HEK293 (cell line): ENCODE results near the gene IGSF1.

ENCODE experiments used
- HOXD13 ChIP-seq: sonication (generic); formaldehyde crosslinking; IDR thresholded peaks from 2 replicates; pipeline ENCODE4 v1.8.0; 2022; ENCODE audit warnings: missing genetic modification reagents, borderline replicate concordance
- KLF1 ChIP-seq: fragments of 450-650 bp; formaldehyde crosslinking; IDR thresholded peaks from 2 replicates; pipeline ENCODE4 v1.5.1; 2016; ENCODE audit warnings: missing biosample characterization, missing genetic modification characterization
- SP3 ChIP-seq: fragments of 450-650 bp; formaldehyde crosslinking; IDR thresholded peaks from 2 replicates; pipeline ENCODE4 v1.5.1; 2016; ENCODE audit warnings: missing biosample characterization, missing genetic modification characterization
- YY1 ChIP-seq: fragments of 450-650 bp; formaldehyde crosslinking; IDR thresholded peaks from 2 replicates; pipeline ENCODE4 v1.5.1; 2018; ENCODE audit warnings: missing biosample characterization, missing genetic modification characterization
- ZBTB8A ChIP-seq: fragments of 450-650 bp; formaldehyde crosslinking; IDR thresholded peaks from 2 replicates; pipeline ENCODE4 v1.5.1; 2016; ENCODE audit warnings: missing biosample characterization, missing genetic modification characterization
- ZNF248 ChIP-seq: fragments of 450-650 bp; formaldehyde crosslinking; IDR thresholded peaks from 2 replicates; pipeline ENCODE4 v1.5.1; 2017; ENCODE audit warnings: missing biosample characterization, missing genetic modification characterization
- ZNF549 ChIP-seq: fragments of 450-650 bp; IDR thresholded peaks from 2 replicates; pipeline ENCODE4 v1.5.1; 2018; ENCODE audit warnings: missing biosample characterization, missing genetic modification characterization, mild to moderate bottlenecking, inconsistent platforms, moderate library complexity
- ZNF629 ChIP-seq: fragments of 450-650 bp; formaldehyde crosslinking; IDR thresholded peaks from 2 replicates; pipeline ENCODE4 v1.5.1; 2017; ENCODE audit warnings: missing biosample characterization, missing genetic modification characterization
- ZNF660 ChIP-seq: fragments of 450-650 bp; IDR thresholded peaks from 2 replicates; pipeline ENCODE4 v1.5.1; 2018; ENCODE audit warnings: missing biosample characterization, mild to moderate bottlenecking, missing genetic modification characterization
- ZNF677 ChIP-seq: fragments of 450-650 bp; IDR thresholded peaks from 2 replicates; pipeline ENCODE4 v1.5.0; 2018; ENCODE audit warnings: missing biosample characterization, mild to moderate bottlenecking, missing genetic modification characterization, moderate library complexity
- TF ChIP-seq, protein P1 (sequence below): fragments of 450-650 bp; formaldehyde crosslinking; IDR thresholded peaks from 2 replicates; pipeline ENCODE4 v1.5.1; 2016; ENCODE audit warnings: missing biosample characterization, missing genetic modification characterization
- TF ChIP-seq, protein P2 (sequence below): fragments of 450-650 bp; formaldehyde crosslinking; IDR thresholded peaks from 2 replicates; pipeline ENCODE4 v1.5.1; 2016; ENCODE audit warnings: missing biosample characterization, missing genetic modification characterization, low read depth
- TF ChIP-seq, protein P3 (sequence below): fragments of 450-650 bp; formaldehyde crosslinking; IDR thresholded peaks from 2 replicates; pipeline ENCODE4 v1.5.1; 2016; ENCODE audit warnings: missing biosample characterization, missing genetic modification characterization

DNA sequence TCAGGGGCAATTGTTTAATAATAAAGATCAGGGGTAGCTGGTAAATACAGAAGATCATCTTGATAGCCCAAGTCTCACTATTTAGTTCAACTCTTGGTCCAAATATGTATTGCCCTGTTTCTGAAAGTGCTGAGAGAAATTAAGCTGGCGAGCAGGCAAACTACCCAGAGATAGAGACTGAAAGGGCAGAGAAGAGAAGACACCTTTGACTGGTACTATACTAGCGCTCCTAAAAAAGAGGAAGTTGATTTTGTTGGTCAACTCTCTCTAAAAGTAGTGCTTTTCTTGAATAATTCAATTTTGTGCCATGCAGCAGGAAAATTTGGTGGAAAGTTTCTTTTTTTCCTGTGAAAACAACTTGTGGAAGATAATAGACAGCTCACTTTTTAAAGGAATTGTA lies 64.0 kb downstream of the IGSF1 start:
- TF ChIP-seq YY1 (no peak), ZBTB8A (tag by site-specific recombination) (no peak), SP3 (tag by site-specific recombination) (no peak), ZNF629 (no peak), ZNF677 (tag by site-specific recombination) (no peak), ZNF660 (no peak), HOXD13 (CRISPR knock-in tag) (no peak), KLF1 (tag by site-specific recombination) (no peak), ZNF549 (tag by site-specific recombination) (no peak), ZNF248 (no peak)
- TF ChIP-seq, protein P1, sequence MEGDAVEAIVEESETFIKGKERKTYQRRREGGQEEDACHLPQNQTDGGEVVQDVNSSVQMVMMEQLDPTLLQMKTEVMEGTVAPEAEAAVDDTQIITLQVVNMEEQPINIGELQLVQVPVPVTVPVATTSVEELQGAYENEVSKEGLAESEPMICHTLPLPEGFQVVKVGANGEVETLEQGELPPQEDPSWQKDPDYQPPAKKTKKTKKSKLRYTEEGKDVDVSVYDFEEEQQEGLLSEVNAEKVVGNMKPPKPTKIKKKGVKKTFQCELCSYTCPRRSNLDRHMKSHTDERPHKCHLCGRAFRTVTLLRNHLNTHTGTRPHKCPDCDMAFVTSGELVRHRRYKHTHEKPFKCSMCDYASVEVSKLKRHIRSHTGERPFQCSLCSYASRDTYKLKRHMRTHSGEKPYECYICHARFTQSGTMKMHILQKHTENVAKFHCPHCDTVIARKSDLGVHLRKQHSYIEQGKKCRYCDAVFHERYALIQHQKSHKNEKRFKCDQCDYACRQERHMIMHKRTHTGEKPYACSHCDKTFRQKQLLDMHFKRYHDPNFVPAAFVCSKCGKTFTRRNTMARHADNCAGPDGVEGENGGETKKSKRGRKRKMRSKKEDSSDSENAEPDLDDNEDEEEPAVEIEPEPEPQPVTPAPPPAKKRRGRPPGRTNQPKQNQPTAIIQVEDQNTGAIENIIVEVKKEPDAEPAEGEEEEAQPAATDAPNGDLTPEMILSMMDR (tag by site-specific recombination) = no peak
- TF ChIP-seq, protein P2, sequence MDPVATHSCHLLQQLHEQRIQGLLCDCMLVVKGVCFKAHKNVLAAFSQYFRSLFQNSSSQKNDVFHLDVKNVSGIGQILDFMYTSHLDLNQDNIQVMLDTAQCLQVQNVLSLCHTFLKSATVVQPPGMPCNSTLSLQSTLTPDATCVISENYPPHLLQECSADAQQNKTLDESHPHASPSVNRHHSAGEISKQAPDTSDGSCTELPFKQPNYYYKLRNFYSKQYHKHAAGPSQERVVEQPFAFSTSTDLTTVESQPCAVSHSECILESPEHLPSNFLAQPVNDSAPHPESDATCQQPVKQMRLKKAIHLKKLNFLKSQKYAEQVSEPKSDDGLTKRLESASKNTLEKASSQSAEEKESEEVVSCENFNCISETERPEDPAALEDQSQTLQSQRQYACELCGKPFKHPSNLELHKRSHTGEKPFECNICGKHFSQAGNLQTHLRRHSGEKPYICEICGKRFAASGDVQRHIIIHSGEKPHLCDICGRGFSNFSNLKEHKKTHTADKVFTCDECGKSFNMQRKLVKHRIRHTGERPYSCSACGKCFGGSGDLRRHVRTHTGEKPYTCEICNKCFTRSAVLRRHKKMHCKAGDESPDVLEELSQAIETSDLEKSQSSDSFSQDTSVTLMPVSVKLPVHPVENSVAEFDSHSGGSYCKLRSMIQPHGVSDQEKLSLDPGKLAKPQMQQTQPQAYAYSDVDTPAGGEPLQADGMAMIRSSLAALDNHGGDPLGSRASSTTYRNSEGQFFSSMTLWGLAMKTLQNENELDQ = no peak
- TF ChIP-seq, protein P3, sequence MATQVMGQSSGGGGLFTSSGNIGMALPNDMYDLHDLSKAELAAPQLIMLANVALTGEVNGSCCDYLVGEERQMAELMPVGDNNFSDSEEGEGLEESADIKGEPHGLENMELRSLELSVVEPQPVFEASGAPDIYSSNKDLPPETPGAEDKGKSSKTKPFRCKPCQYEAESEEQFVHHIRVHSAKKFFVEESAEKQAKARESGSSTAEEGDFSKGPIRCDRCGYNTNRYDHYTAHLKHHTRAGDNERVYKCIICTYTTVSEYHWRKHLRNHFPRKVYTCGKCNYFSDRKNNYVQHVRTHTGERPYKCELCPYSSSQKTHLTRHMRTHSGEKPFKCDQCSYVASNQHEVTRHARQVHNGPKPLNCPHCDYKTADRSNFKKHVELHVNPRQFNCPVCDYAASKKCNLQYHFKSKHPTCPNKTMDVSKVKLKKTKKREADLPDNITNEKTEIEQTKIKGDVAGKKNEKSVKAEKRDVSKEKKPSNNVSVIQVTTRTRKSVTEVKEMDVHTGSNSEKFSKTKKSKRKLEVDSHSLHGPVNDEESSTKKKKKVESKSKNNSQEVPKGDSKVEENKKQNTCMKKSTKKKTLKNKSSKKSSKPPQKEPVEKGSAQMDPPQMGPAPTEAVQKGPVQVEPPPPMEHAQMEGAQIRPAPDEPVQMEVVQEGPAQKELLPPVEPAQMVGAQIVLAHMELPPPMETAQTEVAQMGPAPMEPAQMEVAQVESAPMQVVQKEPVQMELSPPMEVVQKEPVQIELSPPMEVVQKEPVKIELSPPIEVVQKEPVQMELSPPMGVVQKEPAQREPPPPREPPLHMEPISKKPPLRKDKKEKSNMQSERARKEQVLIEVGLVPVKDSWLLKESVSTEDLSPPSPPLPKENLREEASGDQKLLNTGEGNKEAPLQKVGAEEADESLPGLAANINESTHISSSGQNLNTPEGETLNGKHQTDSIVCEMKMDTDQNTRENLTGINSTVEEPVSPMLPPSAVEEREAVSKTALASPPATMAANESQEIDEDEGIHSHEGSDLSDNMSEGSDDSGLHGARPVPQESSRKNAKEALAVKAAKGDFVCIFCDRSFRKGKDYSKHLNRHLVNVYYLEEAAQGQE (tag by site-specific recombination) = no peak
